ENCODE measurements around the gene ARMC12.
"Not testable (repeated sequence)": the region's sequence is repeated elsewhere in the genome, so short reads cannot be mapped to it uniquely, and the experiment has no call there.

Gene ARMC12

GRCh38 chr6:35718911-35719381, 17.9 kb upstream of the ARMC12 start:
- peak; percentile 74 for DNase-seq

GRCh38 chr6:35719404-35719829, 17.4 kb upstream of the ARMC12 start:
- DNase-seq = peak; percentile 69

GRCh38 chr6:35719830-35720733, 16.8 kb upstream of the ARMC12 start:
- peak; percentile 74 for DNase-seq

GRCh38 chr6:35722121-35722761, 14.6 kb upstream of the ARMC12 start:
- no peak for DNase-seq

GRCh38 chr6:35723587-35723986, 13.2 kb upstream of the ARMC12 start:
- DNase-seq = no peak

- DNase-seq = no peak
Observed at GRCh38 chr6:35724059-35724458, 12.8 kb upstream of the ARMC12 start.

- DNase-seq = no peak
Observed at GRCh38 chr6:35724471-35724870, 12.4 kb upstream of the ARMC12 start.

- DNase-seq = no peak
Observed at GRCh38 chr6:35725081-35725708, 11.6 kb upstream of the ARMC12 start.

- DNase-seq = no peak
Observed at GRCh38 chr6:35725721-35726438, 11.0 kb upstream of the ARMC12 start.

- DNase-seq = no peak
Observed at GRCh38 chr6:35727231-35727934, 9.4 kb upstream of the ARMC12 start.

- DNase-seq = peak; percentile 92
Observed at GRCh38 chr6:35727935-35728682, 8.7 kb upstream of the ARMC12 start.

GRCh38 chr6:35728683-35729678, 7.9 kb upstream of the ARMC12 start:
- no peak for DNase-seq

GRCh38 chr6:35729722-35730121, 7.1 kb upstream of the ARMC12 start:
- no peak for DNase-seq

GRCh38 chr6:35730745-35731413, 6.0 kb upstream of the ARMC12 start:
- no peak for DNase-seq

GRCh38 chr6:35731414-35731735, 5.5 kb upstream of the ARMC12 start:
- DNase-seq = peak; percentile 99

GRCh38 chr6:35731736-35732532, 4.9 kb upstream of the ARMC12 start:
- peak; percentile 97 for DNase-seq

GRCh38 chr6:35733633-35734032, 3.2 kb upstream of the ARMC12 start:
- DNase-seq = no peak

GRCh38 chr6:35734319-35734718, 2.5 kb upstream of the ARMC12 start:
- not testable (repeated sequence) for DNase-seq

GRCh38 chr6:35735452-35735851, 1.4 kb upstream of the ARMC12 start:
- no peak for DNase-seq

Measured in activated CD8-positive, alpha-beta memory T cell treated with anti-CD3 and anti-CD28 coated beads, Interleukin-2, amount 50 U/mL, for 48 hours (primary cell).